ENCODE measurements around the gene BRD9. TPM values are rescaled to one million over a fixed set of nuclear protein-coding genes. Genes with fewer than 3 reads are reported as not detected.
A peak's percentile ranks its signal among the peaks of the same experiment; 100 is the strongest.
"Not testable (repeated sequence)": the region's sequence is repeated elsewhere in the genome, so short reads cannot be mapped to it uniquely, and the experiment has no call there.

Gene BRD9
- total RNA-seq, 1 donor from 2014 or later, result 33.8 TPM

DNA sequence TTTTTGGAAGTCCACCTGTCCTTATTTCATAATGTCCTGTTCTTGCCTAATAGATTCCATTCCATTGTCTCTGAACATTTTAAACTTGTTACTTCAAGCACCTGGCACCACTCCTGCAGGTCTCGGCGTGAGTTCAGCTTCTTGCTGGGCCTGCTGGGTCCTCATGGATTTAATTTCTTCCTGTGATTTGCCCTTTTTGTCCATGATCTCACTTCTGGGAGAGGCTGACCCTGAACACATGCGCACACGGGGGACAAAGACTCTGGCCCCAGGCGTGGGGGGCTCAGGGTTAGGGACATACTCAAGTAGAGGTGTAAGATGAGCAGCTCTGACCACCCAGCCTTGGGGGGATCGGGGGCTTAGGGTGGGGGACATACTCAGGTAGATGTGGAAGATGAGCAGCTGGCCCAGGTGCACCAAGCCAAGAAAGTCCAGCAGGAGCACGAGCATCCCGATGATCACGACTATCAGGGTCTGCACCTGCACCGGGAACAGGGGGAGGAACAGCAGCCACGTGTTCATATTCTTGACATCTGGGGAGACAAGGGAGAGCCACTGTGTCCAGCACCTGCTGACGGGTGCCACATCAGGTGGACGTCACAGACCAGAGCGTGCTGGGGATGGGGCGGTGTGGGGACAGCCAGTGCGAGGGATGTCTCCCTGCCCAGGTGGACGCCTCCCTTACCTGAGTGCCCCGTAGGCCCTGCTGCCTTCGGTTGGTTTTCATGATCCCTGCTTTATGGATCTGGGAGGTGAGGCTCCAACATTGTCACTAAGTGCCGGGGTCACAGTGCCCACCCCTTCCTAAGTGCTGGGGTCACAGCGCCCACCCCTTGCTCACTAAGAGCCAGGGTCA, 52.3 kb downstream of the BRD9 start:
- H3K4me1 ChIP-seq; H3K9me3 ChIP-seq; H3K27ac ChIP-seq; H3K27me3 ChIP-seq; H3K4me3 ChIP-seq; intact Hi-C loops (cut with DNase I); H3K36me3 ChIP-seq: not testable (repeated sequence)
- DNase-seq (peak; percentile 65), ATAC-seq (peak; percentile 3)

DNA sequence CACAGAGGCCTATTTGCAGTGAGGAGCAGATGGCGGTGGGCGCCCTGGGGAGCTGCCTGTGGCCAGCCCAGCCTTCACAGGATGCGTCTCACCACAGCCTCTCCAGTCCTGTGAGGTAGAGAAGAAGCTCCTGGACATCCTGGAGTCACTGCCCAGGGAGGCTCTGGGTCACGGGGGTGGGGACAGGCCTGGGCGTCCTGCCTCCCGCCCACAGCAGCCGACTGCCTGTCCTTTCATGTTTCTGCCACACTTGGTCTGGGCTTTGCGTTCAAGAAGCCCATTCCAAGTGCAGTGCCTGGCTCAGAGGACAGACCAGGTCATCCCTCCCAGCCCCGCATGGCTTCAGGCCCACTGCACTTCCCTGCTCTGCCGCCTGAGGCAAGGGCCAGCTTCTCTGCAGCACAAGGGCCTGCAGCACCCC, 54.2 kb downstream of the BRD9 start:
- H3K27me3 ChIP-seq; intact Hi-C loops (cut with DNase I); H3K27ac ChIP-seq; H3K4me1 ChIP-seq; H3K36me3 ChIP-seq; H3K9me3 ChIP-seq; ATAC-seq; H3K4me3 ChIP-seq: not testable (repeated sequence)
- DNase-seq, result peak; percentile 57

DNA sequence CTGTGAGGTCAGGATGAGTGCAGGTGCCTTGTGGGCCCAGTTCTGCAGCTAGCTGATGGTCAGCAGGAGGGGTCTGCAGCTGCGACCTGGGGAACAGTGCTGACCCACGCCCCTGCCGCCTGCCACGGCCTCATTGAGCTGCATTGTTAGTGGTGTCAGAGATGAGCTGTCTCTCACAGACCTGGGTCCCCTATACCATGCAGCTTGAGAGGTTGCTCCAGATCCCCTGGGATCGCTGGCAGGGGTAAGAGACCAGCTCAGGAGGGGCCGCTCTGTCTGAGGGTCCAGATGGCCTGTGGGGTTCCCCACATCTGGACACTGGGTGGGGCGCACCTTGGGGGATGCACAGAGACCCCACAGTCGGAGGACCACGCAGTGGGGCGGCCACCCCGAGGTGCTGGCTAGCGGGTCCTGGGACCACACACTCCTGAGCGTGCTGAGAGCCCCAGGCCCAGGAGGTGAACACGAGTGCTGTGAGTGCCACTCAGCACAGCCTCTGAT, 54.9 kb downstream of the BRD9 start:
- peak; percentile 44 for DNase-seq
- H3K36me3 ChIP-seq; intact Hi-C loops (cut with DNase I): not testable (repeated sequence)

DNA sequence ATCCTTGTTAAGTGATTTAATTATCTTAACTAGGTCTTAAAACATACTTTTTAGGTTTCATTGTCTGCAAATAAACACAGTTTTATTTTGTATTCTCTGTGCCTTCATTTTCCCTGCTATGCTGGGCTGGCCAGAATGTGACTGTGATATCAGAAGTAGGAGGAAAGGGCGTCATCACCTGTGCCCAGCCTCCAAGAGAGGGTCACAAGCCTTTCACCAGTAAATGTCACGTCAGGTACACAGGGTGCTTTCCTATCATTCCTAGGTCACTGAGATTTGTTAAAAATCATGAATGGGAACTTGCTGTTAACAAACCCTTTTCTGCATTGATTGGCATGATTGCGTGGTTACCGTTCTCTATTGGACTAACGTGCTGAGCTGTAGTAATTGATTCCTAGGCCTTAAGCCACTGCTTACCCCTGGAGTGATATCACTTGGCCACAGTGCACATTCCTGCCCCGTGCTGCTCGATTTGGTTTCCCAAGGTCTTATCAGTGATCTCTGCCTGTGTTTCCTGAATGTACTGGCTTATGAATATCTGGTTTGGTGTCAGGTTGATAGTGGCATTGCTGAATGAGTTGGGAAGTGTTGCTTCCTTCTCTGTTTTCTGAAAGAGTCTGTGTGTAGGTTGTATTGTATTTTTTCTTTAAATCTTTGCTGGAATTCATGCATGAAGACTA, 56.5 kb downstream of the BRD9 start:
- ATAC-seq; H3K4me1 ChIP-seq; H3K27ac ChIP-seq; H3K36me3 ChIP-seq; H3K27me3 ChIP-seq; H3K9me3 ChIP-seq; H3K4me3 ChIP-seq; intact Hi-C loops (cut with DNase I); DNase-seq: not testable (repeated sequence)

More for the DNA sequence above, 54.9 kb downstream of the BRD9 start:
- not testable (repeated sequence) for H3K27ac ChIP-seq, H3K27me3 ChIP-seq, H3K4me1 ChIP-seq, H3K4me3 ChIP-seq, H3K9me3 ChIP-seq
- peak; percentile 5 for ATAC-seq

DNA sequence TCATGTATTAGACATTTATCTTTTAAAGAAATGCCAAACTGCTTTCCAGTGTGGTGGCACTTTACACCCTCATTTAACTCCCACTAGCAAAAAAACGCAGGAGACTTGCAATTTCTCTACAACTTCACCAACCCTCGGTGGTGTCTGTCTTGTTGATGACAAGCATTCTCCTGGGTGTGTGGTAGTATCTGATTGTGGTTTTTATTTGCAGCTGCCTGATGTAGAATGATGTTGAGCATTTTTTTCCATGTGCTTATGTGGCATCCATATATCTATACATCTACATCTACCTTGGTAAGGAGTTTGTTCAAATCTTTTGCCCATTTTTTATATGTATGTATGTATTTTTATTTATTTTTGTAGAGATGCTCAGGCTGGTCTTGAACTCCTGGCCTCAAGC, 58.6 kb downstream of the BRD9 start:
- H3K9me3 ChIP-seq; H3K4me1 ChIP-seq; H3K27me3 ChIP-seq; ATAC-seq; intact Hi-C loops (cut with DNase I); H3K27ac ChIP-seq; DNase-seq; H3K36me3 ChIP-seq; H3K4me3 ChIP-seq: not testable (repeated sequence)

DNA sequence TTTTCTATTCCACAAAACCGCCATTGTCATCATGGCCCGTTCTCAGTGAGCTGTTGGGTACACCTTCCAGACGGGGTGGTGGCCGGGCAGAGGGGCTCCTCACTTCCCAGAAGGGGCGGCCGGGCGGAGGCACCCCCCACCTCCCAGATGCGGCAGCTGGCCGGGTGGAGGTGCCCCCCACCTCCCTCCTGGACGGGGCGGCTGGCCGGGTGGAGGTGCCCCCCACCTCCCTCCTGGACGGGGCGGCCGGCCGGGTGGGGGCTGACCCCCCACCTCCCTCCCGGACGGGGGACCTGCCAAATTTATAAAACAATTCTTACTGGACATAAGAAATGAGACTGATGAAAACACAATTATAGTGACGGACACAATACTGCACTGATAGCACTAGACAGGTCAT, 64.4 kb downstream of the BRD9 start:
- DNase-seq; intact Hi-C loops (cut with DNase I): not testable (repeated sequence)

DNA sequence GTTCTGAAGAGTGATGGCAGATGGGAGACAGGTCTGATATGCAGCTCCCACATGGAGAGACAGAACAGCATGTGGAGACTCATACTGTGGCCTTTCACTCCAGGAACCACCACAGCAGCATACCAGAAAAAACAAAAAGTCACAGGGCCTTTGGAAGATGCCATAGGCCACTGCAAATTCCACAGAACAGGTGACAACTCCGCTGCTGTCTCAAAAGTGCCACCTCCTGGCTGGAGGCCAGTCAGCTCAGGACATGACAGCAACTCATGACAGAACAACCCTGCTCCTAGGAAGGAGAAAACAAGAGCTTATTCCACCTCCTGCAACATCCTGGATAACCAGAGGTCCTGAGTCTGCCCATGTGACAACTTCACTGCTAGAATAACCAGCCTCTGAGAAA, 67.1 kb downstream of the BRD9 start:
- H3K27me3 ChIP-seq; H3K4me1 ChIP-seq; H3K9me3 ChIP-seq; H3K27ac ChIP-seq; intact Hi-C loops (cut with DNase I); H3K36me3 ChIP-seq; H3K4me3 ChIP-seq; DNase-seq: not testable (repeated sequence)
- peak; percentile 48 for ATAC-seq

More for the DNA sequence above, 64.4 kb downstream of the BRD9 start:
- not testable (repeated sequence) for H3K9me3 ChIP-seq, ATAC-seq, H3K27ac ChIP-seq, H3K36me3 ChIP-seq, H3K4me1 ChIP-seq, H3K27me3 ChIP-seq, H3K4me3 ChIP-seq

DNA sequence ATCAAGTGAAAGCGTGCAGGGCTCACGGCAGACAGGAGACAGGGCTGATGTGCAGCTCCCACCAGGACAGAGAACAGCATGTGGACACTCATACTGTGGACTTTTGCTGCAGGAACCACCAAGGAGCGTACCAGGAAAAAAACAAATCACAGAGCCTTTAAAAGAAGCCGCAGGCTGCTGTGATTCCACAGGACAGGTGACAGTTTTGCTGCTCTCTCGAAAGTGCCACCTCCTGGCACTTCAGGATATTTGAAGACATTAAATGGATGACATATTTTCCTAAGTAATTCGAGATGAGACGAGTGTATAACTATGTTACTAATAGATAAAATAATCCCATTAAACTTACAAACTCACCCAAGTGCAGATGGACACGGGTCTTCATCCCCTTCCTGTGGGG, 71.1 kb downstream of the BRD9 start:
- TF ChIP-seq, protein P1, sequence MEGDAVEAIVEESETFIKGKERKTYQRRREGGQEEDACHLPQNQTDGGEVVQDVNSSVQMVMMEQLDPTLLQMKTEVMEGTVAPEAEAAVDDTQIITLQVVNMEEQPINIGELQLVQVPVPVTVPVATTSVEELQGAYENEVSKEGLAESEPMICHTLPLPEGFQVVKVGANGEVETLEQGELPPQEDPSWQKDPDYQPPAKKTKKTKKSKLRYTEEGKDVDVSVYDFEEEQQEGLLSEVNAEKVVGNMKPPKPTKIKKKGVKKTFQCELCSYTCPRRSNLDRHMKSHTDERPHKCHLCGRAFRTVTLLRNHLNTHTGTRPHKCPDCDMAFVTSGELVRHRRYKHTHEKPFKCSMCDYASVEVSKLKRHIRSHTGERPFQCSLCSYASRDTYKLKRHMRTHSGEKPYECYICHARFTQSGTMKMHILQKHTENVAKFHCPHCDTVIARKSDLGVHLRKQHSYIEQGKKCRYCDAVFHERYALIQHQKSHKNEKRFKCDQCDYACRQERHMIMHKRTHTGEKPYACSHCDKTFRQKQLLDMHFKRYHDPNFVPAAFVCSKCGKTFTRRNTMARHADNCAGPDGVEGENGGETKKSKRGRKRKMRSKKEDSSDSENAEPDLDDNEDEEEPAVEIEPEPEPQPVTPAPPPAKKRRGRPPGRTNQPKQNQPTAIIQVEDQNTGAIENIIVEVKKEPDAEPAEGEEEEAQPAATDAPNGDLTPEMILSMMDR (IDR thresholded peaks at IDR 0.05), result no peak
- ATAC-seq (no peak), DNase-seq (no peak)
- intact Hi-C loops (cut with DNase I), result no loop called here
- Histone ChIP-seq H3K4me1 (no peaks in the 10 kb centered on the region), H3K9me3 (no peaks in the 10 kb centered on the region), H3K4me3 (no peak overlapping the region), H3K36me3 (no peaks in the 10 kb centered on the region), H3K27me3 (no peaks in the 10 kb centered on the region), H3K27ac (no peak overlapping the region)

DNA sequence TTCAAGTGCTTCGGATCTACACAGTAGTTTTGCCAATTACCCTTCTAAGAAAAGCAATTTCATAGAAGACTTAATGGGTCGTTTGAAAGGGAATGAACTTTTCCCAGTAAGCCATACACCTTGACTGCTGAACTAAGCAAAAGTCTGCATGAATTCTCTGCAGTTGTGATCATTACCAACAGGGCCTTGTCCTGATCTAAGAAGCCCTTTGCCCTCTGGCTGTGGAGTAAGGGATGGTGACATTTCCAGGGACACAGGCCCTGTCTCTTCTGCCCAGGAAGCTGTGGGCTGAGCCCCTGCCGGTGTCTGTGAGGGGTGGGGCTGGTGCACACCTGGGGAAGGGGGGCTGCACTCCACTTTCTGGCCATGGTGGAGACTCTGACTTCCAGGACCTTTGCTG, 72.4 kb downstream of the BRD9 start:
- TF ChIP-seq, protein P1 (IDR thresholded peaks at IDR 0.05), result no peak

More for the DNA sequence above, 72.4 kb downstream of the BRD9 start:
- no peak for ATAC-seq
- H3K4me3 ChIP-seq, result no peak overlapping the region
- H3K36me3 ChIP-seq, result no peaks in the 10 kb centered on the region
- no peak for DNase-seq
- intact Hi-C loops (cut with DNase I), result no loop called here
- no peaks in the 10 kb centered on the region for H3K4me1 ChIP-seq
- H3K27ac ChIP-seq, result no peak overlapping the region
- no peaks in the 10 kb centered on the region for H3K27me3 ChIP-seq
- H3K9me3 ChIP-seq, result no peaks in the 10 kb centered on the region

All from upper lobe of right lung (tissue), 1 donor.